OCI-LY3 (cell line): ENCODE data around the gene LAPTM5.

Experiments used
- EZH2phosphoT487 ChIP-seq: fragments of 200-600 bp; shearing (Covaris generic); IDR thresholded peaks from 2 replicates; pipeline ENCODE4 v1.6.1; 2018; ENCODE audit warnings: antibody characterized with exemption, mixed run types, low read depth
- TF ChIP-seq, protein P1 (sequence below): fragments of 200-600, 300-600 bp; sonication (generic); IDR thresholded peaks from 2 replicates; pipeline ENCODE4 v1.5.1; 2014; ENCODE audit warnings: antibody characterized with exemption, low read length, low read depth

DNA sequence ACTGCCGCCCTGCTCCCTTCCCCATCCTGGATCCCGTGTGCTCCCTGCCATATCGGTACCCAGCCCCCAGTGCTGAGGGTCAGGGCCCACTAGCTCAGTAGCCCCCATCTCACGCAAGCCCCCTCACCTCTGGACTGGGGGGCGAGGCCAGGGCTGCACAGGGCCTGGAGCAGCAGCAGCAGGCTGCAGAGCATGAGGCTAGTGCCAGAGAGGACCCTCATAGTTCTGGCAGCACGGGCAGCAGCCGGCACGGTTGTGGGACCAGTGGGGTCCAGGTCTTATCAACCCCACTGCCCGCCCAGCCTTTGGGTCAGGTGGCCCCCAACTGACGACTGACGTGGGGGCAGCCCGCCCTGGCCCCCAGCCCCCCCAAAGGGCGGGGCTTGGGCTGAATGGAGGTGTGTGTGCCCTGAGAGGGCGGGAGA lies 34.2 kb downstream of the LAPTM5 start, which contains the start of gene MATN1:
- TF ChIP-seq, protein P1, sequence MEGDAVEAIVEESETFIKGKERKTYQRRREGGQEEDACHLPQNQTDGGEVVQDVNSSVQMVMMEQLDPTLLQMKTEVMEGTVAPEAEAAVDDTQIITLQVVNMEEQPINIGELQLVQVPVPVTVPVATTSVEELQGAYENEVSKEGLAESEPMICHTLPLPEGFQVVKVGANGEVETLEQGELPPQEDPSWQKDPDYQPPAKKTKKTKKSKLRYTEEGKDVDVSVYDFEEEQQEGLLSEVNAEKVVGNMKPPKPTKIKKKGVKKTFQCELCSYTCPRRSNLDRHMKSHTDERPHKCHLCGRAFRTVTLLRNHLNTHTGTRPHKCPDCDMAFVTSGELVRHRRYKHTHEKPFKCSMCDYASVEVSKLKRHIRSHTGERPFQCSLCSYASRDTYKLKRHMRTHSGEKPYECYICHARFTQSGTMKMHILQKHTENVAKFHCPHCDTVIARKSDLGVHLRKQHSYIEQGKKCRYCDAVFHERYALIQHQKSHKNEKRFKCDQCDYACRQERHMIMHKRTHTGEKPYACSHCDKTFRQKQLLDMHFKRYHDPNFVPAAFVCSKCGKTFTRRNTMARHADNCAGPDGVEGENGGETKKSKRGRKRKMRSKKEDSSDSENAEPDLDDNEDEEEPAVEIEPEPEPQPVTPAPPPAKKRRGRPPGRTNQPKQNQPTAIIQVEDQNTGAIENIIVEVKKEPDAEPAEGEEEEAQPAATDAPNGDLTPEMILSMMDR, result no peak
- no peak for TF ChIP-seq EZH2phosphoT487
